ENCODE measurements around the gene DCC.

Gene DCC

DNA sequence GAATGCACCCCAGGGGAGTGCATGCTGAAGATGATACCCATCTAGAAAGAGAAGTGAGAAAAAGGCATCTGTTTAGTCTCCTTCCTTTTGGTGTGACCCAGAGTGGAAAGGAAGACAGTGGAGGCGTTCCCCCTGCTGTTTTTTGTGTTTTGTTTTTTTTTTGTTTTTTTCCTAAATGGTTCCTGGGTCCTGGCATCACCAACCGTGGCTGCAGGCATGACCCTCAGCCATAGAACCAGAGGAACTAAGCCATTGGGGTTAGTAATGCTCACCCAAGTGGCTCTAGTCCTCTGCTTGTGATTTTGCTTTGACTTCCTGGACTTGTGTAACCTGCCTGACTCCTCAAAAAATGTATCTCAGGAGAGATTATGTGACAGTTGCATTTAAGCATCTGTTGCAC lies 451.3 kb downstream of the DCC start:
- no peak overlapping the region for H3K27ac ChIP-seq (ENCODE audit: low read depth, low read length, severe bottlenecking)
- no peaks in the 10 kb centered on the region for H3K36me3 ChIP-seq (ENCODE audit: control insufficient read depth, insufficient read depth, low read length)
- H3K4me1 ChIP-seq (ENCODE audit: control insufficient read depth, insufficient read depth, low read length, poor library complexity, severe bottlenecking) = no peaks in the 10 kb centered on the region
- peaks cover 26% of the 10 kb centered on the region for H3K9me3 ChIP-seq (ENCODE audit: control insufficient read depth, low read length)
- WGBS, 2 experiments (ENCODE audit: insufficient coverage in 2 of 2) = 0 to 20% methylated on average over 1 of the region's 2 CpGs
- no peak overlapping the region for H3K4me3 ChIP-seq (ENCODE audit: extremely low read depth, insufficient read depth, low read length, poor library complexity, severe bottlenecking)

DNA sequence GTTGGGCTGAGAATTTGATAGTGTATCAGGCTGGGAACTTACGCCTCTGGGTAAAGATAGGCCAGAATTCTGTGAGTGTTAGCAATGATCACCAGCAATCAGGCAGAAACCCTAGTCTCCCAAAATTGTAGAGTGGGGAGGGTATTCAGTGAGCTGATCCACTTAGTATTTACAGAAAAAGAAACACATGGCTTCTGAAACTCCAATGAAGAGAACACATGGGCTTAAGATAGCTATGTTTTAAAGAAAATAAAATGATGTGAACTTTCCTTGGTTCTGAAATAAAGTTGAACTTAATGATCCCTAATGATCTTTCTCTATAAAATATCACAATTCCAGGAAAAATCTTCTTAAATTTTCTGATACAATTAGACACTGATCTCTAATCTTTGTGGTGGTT lies 472.8 kb downstream of the DCC start:
- Histone ChIP-seq H3K9me3 (ENCODE audit: control insufficient read depth, low read length) (no peaks in the 10 kb centered on the region), H3K27ac (ENCODE audit: low read depth, low read length, severe bottlenecking) (no peak overlapping the region), H3K4me1 (ENCODE audit: control insufficient read depth, insufficient read depth, low read length, poor library complexity, severe bottlenecking) (no peaks in the 10 kb centered on the region), H3K4me3 (ENCODE audit: extremely low read depth, insufficient read depth, low read length, poor library complexity, severe bottlenecking) (no peak overlapping the region), H3K36me3 (ENCODE audit: control insufficient read depth, insufficient read depth, low read length) (no peaks in the 10 kb centered on the region)
- WGBS, 2 experiments (ENCODE audit: insufficient coverage in 2 of 2) = 80% methylated on average over 1 of the region's 1 CpG; no CpG with 5 or more reads in 1 of the 2 experiments

DNA sequence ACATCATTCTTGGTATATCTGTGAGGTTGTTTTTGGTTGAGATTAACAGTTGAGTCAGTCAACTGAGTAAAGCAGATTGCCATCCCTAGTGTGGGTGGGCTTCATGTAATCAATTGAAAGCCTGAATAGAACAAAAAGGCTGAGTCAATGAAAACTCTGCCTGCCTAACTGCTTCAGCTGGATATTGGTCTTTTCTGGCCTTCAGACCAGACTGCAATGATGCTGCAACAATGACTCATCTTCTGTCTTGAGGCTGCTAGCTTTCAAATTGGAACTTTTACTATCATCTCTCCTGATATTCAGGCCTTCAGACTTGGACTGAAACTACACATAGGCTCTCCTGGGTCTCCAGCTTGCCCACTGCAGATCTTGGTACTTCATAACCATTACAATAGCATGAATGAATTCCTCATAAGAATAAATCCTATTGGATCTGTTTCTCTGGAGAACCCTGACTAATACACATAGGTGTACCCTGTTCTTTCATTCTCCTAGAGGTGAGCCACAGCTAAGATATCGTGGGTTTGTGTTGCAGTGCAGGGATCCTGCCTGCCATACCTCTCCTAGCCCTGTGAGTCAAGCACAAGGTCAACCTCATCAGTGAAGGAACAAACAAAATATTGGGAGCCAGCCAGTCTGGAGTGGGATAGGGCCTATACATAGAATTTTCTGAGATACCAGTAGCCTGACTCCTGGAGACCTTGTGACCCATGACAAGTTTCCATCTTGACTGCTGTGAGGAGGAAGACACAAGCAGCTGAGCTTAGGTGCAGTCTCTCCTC lies 473.8 kb downstream of the DCC start:
- H3K27ac ChIP-seq (ENCODE audit: low read depth, low read length, severe bottlenecking) = no peak overlapping the region
- no peaks in the 10 kb centered on the region for H3K9me3 ChIP-seq (ENCODE audit: control insufficient read depth, low read length)
- WGBS, 2 experiments (ENCODE audit: insufficient coverage in 2 of 2) = 100% methylated on average over 1 of the region's 1 CpG; no CpG with 5 or more reads in 1 of the 2 experiments
- H3K4me1 ChIP-seq (ENCODE audit: control insufficient read depth, insufficient read depth, low read length, poor library complexity, severe bottlenecking) = no peaks in the 10 kb centered on the region
- H3K4me3 ChIP-seq (ENCODE audit: extremely low read depth, insufficient read depth, low read length, poor library complexity, severe bottlenecking) = no peak overlapping the region
- no peaks in the 10 kb centered on the region for H3K36me3 ChIP-seq (ENCODE audit: control insufficient read depth, insufficient read depth, low read length)

DNA sequence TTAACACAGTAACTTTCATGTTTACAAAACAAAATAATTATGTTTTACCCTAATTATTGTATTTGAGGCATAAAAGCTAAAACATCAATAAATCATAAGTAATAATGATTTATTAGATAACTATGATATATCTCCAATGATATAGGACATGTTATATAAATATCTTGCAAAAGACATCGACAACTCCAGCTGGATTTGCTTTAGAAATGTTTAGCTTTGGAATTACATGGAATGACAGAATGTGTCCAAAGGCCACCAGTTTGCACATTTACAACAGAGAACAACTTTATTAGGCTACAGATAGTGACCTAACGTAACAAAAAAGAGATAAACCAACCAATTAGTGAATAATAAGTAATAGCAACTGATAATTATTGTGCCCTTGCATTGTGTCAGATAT lies 475.7 kb downstream of the DCC start:
- H3K36me3 ChIP-seq (ENCODE audit: control insufficient read depth, insufficient read depth, low read length) = no peaks in the 10 kb centered on the region
- no peaks in the 10 kb centered on the region for H3K4me1 ChIP-seq (ENCODE audit: control insufficient read depth, insufficient read depth, low read length, poor library complexity, severe bottlenecking)
- H3K4me3 ChIP-seq (ENCODE audit: extremely low read depth, insufficient read depth, low read length, poor library complexity, severe bottlenecking) = no peak overlapping the region
- no peaks in the 10 kb centered on the region for H3K9me3 ChIP-seq (ENCODE audit: control insufficient read depth, low read length)
- H3K27ac ChIP-seq (ENCODE audit: low read depth, low read length, severe bottlenecking) = no peak overlapping the region
- no CpG with 5 or more reads among the region's 2 CpGs for WGBS, 2 experiments (ENCODE audit: insufficient coverage in 2 of 2)

DNA sequence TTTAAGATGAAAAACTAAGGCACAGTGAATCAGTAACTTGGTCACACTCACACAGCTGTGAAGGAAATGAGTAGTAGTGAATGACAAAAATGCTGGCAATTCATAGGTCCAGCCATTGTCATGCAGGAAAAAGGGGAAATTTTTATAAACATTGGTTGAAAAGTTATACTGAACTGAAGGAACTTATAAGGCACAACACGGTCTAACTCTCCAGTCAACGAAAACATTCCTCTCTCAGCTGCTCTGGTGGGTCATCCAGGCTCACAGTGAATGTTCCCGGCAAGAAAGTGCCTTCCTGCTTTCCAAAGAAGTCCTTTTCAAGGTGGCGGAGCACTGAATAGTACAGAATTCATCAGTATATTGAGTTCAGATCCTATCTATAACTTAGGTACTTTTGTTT lies 476.1 kb downstream of the DCC start:
- H3K4me3 ChIP-seq (ENCODE audit: extremely low read depth, insufficient read depth, low read length, poor library complexity, severe bottlenecking) = no peak overlapping the region
- 80 to 89% methylated on average over 3 of the region's 4 CpGs for WGBS, 2 experiments (ENCODE audit: insufficient coverage in 2 of 2)
- no peak overlapping the region for H3K27ac ChIP-seq (ENCODE audit: low read depth, low read length, severe bottlenecking)
- no peaks in the 10 kb centered on the region for H3K36me3 ChIP-seq (ENCODE audit: control insufficient read depth, insufficient read depth, low read length)
- H3K4me1 ChIP-seq (ENCODE audit: control insufficient read depth, insufficient read depth, low read length, poor library complexity, severe bottlenecking) = no peaks in the 10 kb centered on the region
- H3K9me3 ChIP-seq (ENCODE audit: control insufficient read depth, low read length) = no peaks in the 10 kb centered on the region

DNA sequence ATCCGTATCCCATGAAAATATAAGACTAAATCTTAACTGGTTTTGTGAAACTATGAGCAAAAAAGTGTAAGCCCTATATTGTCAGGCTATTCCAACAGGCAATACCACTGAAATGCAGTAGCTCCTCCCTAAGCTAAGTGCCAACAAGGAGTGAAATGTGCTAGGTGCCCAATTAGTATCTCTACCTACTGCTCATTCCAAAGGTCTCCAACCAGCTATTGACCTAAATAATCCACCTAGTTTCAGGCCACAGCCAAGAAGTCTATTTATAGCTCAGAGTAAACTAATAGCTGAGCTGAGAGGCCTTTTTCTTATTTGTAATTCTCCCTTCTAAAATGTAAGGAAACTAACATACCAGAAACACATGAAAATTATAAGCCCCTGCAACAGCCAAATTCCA lies 482.2 kb downstream of the DCC start:
- Histone ChIP-seq H3K27ac (ENCODE audit: low read depth, low read length, severe bottlenecking) (no peak overlapping the region), H3K36me3 (ENCODE audit: control insufficient read depth, insufficient read depth, low read length) (no peaks in the 10 kb centered on the region), H3K4me3 (ENCODE audit: extremely low read depth, insufficient read depth, low read length, poor library complexity, severe bottlenecking) (no peak overlapping the region), H3K9me3 (ENCODE audit: control insufficient read depth, low read length) (no peaks in the 10 kb centered on the region), H3K4me1 (ENCODE audit: control insufficient read depth, insufficient read depth, low read length, poor library complexity, severe bottlenecking) (no peaks in the 10 kb centered on the region)
- no CpG with 5 or more reads among the region's 1 CpG for WGBS, 2 experiments (ENCODE audit: insufficient coverage in 2 of 2)

DNA sequence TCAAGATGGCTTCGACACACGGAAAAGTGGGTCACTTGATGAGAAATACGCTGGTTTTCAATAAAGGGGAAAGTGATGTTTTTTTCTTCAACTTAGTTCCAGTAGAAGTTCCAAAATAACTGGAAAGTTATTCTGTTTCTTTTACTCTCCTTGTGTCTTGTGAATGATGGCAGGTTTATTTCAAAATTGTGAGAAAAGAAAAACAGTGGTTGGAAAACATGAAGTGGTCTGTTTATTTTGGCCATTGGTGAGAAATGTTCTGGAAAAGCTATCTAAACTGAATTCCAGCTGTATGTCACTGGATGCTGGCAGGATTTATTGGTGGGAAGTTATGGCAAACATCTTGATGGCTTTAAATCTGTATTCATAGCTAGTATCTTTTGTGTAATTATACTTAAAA lies 484.1 kb downstream of the DCC start:
- WGBS, 2 experiments (ENCODE audit: insufficient coverage in 2 of 2) = 94 to 96% methylated on average over 3 of the region's 3 CpGs
- Histone ChIP-seq H3K4me1 (ENCODE audit: control insufficient read depth, insufficient read depth, low read length, poor library complexity, severe bottlenecking) (no peaks in the 10 kb centered on the region), H3K27ac (ENCODE audit: low read depth, low read length, severe bottlenecking) (no peak overlapping the region), H3K4me3 (ENCODE audit: extremely low read depth, insufficient read depth, low read length, poor library complexity, severe bottlenecking) (no peak overlapping the region), H3K36me3 (ENCODE audit: control insufficient read depth, insufficient read depth, low read length) (no peaks in the 10 kb centered on the region), H3K9me3 (ENCODE audit: control insufficient read depth, low read length) (no peaks in the 10 kb centered on the region)

DNA sequence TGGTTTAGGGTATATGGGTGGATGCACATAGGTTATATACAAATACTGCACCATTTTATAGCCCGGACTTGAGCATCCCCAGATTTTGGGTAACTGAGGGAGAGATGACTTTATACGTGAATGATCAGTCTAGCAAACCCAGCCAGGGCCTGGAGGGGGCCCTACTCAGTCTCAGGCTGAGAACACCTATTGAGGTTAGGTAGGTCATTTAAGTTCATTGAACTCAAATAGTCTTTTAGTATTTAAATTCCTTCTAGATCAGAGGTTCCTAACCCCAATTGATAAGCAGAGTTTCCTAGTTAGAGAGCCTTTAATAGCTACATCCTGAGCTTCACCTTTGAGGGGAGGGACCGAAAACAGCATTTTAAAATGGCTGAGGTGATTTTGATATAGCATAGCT lies 487.0 kb downstream of the DCC start:
- WGBS, 2 experiments (ENCODE audit: insufficient coverage in 2 of 2) = 86% methylated on average over 1 of the region's 3 CpGs; no CpG with 5 or more reads in 1 of the 2 experiments
- H3K4me3 ChIP-seq (ENCODE audit: extremely low read depth, insufficient read depth, low read length, poor library complexity, severe bottlenecking) = no peak overlapping the region
- H3K4me1 ChIP-seq (ENCODE audit: control insufficient read depth, insufficient read depth, low read length, poor library complexity, severe bottlenecking) = no peaks in the 10 kb centered on the region
- no peak overlapping the region for H3K27ac ChIP-seq (ENCODE audit: low read depth, low read length, severe bottlenecking)
- H3K9me3 ChIP-seq (ENCODE audit: control insufficient read depth, low read length) = no peaks in the 10 kb centered on the region
- no peaks in the 10 kb centered on the region for H3K36me3 ChIP-seq (ENCODE audit: control insufficient read depth, insufficient read depth, low read length)

DNA sequence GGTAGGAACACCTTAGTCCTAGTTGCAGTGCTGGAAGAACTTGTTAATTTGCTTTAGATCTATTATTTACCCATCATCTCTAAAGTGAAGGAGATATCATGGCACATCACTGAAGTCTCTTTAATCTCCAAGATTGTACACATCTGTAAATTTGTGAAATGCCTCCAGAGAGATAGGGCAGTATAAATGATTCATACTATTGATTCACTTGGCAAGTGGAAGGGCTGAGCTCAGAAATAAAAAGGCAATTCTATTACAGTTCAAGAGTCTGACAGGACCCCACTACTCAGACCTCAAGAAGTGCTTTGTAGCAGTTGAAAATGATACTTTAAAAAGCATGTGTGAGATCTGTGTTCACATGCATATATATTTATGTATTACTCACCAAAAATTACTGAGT lies 489.3 kb downstream of the DCC start:
- no peaks in the 10 kb centered on the region for H3K9me3 ChIP-seq (ENCODE audit: control insufficient read depth, low read length)
- H3K4me3 ChIP-seq (ENCODE audit: extremely low read depth, insufficient read depth, low read length, poor library complexity, severe bottlenecking) = no peak overlapping the region
- H3K27ac ChIP-seq (ENCODE audit: low read depth, low read length, severe bottlenecking) = no peak overlapping the region
- no peaks in the 10 kb centered on the region for H3K4me1 ChIP-seq (ENCODE audit: control insufficient read depth, insufficient read depth, low read length, poor library complexity, severe bottlenecking)
- H3K36me3 ChIP-seq (ENCODE audit: control insufficient read depth, insufficient read depth, low read length) = no peaks in the 10 kb centered on the region

DNA sequence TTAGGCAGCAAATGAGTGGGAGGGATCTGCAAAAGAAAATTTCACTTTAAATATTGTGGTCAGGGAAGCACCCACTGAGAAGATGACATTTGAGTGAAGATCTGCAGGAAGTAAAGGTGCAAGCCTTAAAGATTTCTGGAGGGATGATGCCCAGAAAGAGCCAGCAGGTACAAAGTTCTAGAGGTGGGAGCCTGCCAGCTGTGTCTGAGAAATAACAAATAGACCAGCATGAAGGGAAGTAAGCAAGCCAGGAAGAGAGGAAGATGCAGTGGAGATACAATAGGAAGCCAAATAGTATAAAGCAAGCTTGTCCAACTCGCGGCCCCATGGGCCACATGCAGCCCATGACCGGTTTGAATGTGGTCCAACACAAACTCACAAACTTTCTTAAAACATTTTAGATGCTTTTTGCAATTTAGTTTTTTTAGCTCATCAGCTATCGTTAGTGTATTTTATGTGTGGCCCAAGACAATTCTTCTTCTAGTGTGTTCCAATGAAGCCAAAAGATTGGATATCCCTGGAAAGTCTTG lies 489.9 kb downstream of the DCC start:
- WGBS, 2 experiments (ENCODE audit: insufficient coverage in 2 of 2) = 72% methylated on average over 2 of the region's 4 CpGs; no CpG with 5 or more reads in 1 of the 2 experiments
- Histone ChIP-seq H3K36me3 (ENCODE audit: control insufficient read depth, insufficient read depth, low read length) (no peaks in the 10 kb centered on the region), H3K9me3 (ENCODE audit: control insufficient read depth, low read length) (no peaks in the 10 kb centered on the region), H3K4me1 (ENCODE audit: control insufficient read depth, insufficient read depth, low read length, poor library complexity, severe bottlenecking) (no peaks in the 10 kb centered on the region), H3K4me3 (ENCODE audit: extremely low read depth, insufficient read depth, low read length, poor library complexity, severe bottlenecking) (no peak overlapping the region), H3K27ac (ENCODE audit: low read depth, low read length, severe bottlenecking) (no peak overlapping the region)

DNA sequence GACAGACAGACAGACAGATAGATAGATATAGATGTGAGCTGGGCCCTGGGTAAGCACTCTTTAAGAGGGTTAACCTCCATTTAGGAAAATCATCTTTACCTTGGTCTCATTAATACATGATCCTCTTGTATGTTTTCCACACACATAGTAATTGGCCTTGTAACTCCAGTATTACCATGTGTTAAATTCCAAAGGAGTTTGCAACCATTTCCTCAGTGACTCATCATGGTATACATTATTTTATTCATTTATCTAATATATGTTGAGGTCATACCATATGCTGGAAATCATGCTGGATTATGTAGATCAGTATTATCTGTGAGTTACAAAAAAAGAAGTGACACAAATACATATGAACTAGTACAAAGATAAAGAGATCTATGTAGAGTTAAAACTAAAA lies 504.3 kb downstream of the DCC start:
- no peaks in the 10 kb centered on the region for H3K9me3 ChIP-seq (ENCODE audit: control insufficient read depth, low read length)
- H3K36me3 ChIP-seq (ENCODE audit: control insufficient read depth, insufficient read depth, low read length) = no peaks in the 10 kb centered on the region
- H3K4me3 ChIP-seq (ENCODE audit: extremely low read depth, insufficient read depth, low read length, poor library complexity, severe bottlenecking) = no peak overlapping the region
- no peaks in the 10 kb centered on the region for H3K4me1 ChIP-seq (ENCODE audit: control insufficient read depth, insufficient read depth, low read length, poor library complexity, severe bottlenecking)
- no peak overlapping the region for H3K27ac ChIP-seq (ENCODE audit: low read depth, low read length, severe bottlenecking)
